ENCODE data around the gene MYO3B. TPM values are rescaled to one million over a fixed set of nuclear protein-coding genes. Genes with fewer than 3 reads are reported as not detected.

MYO3B gene
- total and polyA plus RNA-seq, 8 donors, result 0.38 to 1.3 (median 0.52) TPM

- no peak overlapping the region for H3K4me3 ChIP-seq
- no peaks in the 10 kb centered on the region for H3K36me3 ChIP-seq
- WGBS, 2 donors, result 76 to 86% methylated on average over 5 of the region's 5 CpGs
- no peak for TF ChIP-seq CTCF (IDR thresholded peaks at IDR 0.05)
- ATAC-seq (no peak), FAIRE-seq (no peak), DNase-seq (no peak)
- H3K9me3 ChIP-seq, result no peaks in the 10 kb centered on the region
- H3K27me3 ChIP-seq, result no peaks in the 10 kb centered on the region
- no peaks in the 10 kb centered on the region for H3K4me1 ChIP-seq
- intact Hi-C loops (cut with DNase I), result no loop called here
- H3K27ac ChIP-seq, result no peak overlapping the region
Measured at GRCh38 chr2:170652637-170653417, 474.9 kb downstream of the MYO3B start.

GRCh38 chr2:170656669-170657068 lies 478.7 kb downstream of the MYO3B start:
- DNase-seq (no peak), ATAC-seq (no peak), FAIRE-seq (no peak)
- intact Hi-C loops (cut with DNase I), result no loop called here
- Histone ChIP-seq H3K9me3 (no peaks in the 10 kb centered on the region), H3K27me3 (no peaks in the 10 kb centered on the region), H3K27ac (no peak overlapping the region), H3K36me3 (no peaks in the 10 kb centered on the region), H3K4me1 (peaks cover 0 to 5% (median 0%) of the 10 kb centered on the region in 3 donors), H3K4me3 (no peak overlapping the region)
- no peak for TF ChIP-seq CTCF (IDR thresholded peaks at IDR 0.05)
- WGBS, 2 donors, result 76 to 83% methylated on average over 3 of the region's 3 CpGs

- 0 to 4% methylated on average over 1 of the region's 1 CpG for WGBS, 2 donors
- Histone ChIP-seq H3K27me3 (no peaks in the 10 kb centered on the region), H3K4me1 (peaks cover 0 to 5% (median 0%) of the 10 kb centered on the region in 3 donors), H3K4me3 (no peak overlapping the region), H3K36me3 (no peaks in the 10 kb centered on the region), H3K9me3 (no peaks in the 10 kb centered on the region), H3K27ac (no peak overlapping the region)
- peak in 2 of 6 donors; percentile 4 to 17 for DNase-seq
- no peak for FAIRE-seq
- no peak for TF ChIP-seq CTCF (IDR thresholded peaks at IDR 0.05)
- intact Hi-C loops (cut with DNase I), result no loop called here
- peak; percentile 43 to 88 (median 76) for ATAC-seq
Measured at GRCh38 chr2:170660409-170660808, 482.5 kb downstream of the MYO3B start.

- 36 to 49% methylated on average over 5 of the region's 5 CpGs for WGBS, 2 donors
- H3K9me3 ChIP-seq, result no peaks in the 10 kb centered on the region
- intact Hi-C loops (cut with DNase I), result no loop called here
- no peaks in the 10 kb centered on the region for H3K36me3 ChIP-seq
- no peak for FAIRE-seq
- no peak for ATAC-seq
- H3K4me3 ChIP-seq, result no peak overlapping the region
- DNase-seq, result no peak
- H3K27ac ChIP-seq, result no peak overlapping the region
- H3K4me1 ChIP-seq, result no peaks in the 10 kb centered on the region
- no peak for TF ChIP-seq CTCF (IDR thresholded peaks at IDR 0.05)
- no peaks in the 10 kb centered on the region for H3K27me3 ChIP-seq
Measured at GRCh38 chr2:170665743-170666142, 487.8 kb downstream of the MYO3B start.

GRCh38 chr2:170669909-170670308 lies 492.0 kb downstream of the MYO3B start:
- H3K4me1 ChIP-seq, result no peaks in the 10 kb centered on the region
- H3K36me3 ChIP-seq, result no peaks in the 10 kb centered on the region
- H3K27me3 ChIP-seq, result no peaks in the 10 kb centered on the region
- WGBS, 2 donors, result 89 to 95% methylated on average over 3 of the region's 3 CpGs
- intact Hi-C loops (cut with DNase I), result no loop called here
- DNase-seq (no peak), FAIRE-seq (no peak), ATAC-seq (no peak)
- no peak for TF ChIP-seq CTCF (IDR thresholded peaks at IDR 0.05)
- no peak overlapping the region for H3K27ac ChIP-seq
- no peaks in the 10 kb centered on the region for H3K9me3 ChIP-seq
- no peak overlapping the region for H3K4me3 ChIP-seq

Data from pancreas (tissue), 10 donors.